Measurements from ENCODE around the gene SNRPB. TPM values are rescaled to one million over a fixed set of nuclear protein-coding genes. Genes with fewer than 3 reads are reported as not detected.
"Not testable (repeated sequence)": the region's sequence is repeated elsewhere in the genome, so short reads cannot be mapped to it uniquely, and the experiment has no call there.

Gene SNRPB
- 183 TPM for polyA plus RNA-seq (2013, experiment 1 of 2; ENCODE audit: insufficient read length)
- polyA plus RNA-seq (2013, experiment 2 of 2; ENCODE audit: insufficient read length), result 177 TPM

- peak; percentile 99 for DNase-seq
Measured at GRCh38 chr20:2470423-2471193, at the start of gene SNRPB. SNRPB (minus strand) TSS chr20:2470789; CDS start chr20:2470690, 99 bp downstream.

DNA sequence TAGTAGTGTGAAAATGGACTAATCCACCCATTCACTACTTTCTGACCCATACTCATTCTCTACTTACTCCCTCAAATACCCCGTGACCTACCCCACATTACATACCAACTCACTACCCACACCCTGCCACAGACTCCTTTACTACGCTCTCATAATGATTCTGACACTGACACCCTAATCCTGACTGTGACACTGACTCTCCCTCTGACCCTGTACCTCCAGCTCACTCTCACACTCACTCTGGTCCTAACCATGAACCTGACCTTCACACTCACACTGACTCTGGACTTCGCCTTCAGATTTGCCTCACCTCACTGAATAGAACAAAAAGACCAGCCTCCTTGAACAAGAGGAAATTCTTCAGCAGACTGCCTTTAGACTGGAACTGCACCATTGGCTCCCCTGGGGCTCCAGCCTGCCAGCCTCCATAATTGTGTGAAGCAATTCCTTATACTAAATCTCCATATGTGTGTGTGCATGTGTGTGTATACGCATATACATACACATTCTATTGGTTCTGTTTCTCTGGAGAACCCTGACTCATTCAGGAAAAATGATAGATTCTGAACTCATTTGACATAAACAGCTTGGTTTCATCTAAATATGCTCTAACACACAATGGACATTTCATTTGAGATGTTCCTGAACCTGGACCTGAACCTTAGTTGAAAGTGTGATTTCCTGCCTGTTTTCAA is 48.7 kb upstream of the SNRPB start:
- peak; percentile 90 for DNase-seq

- no peak for DNase-seq
Measured at GRCh38 chr20:2518558-2518957, 48.0 kb upstream of the SNRPB start.

DNA sequence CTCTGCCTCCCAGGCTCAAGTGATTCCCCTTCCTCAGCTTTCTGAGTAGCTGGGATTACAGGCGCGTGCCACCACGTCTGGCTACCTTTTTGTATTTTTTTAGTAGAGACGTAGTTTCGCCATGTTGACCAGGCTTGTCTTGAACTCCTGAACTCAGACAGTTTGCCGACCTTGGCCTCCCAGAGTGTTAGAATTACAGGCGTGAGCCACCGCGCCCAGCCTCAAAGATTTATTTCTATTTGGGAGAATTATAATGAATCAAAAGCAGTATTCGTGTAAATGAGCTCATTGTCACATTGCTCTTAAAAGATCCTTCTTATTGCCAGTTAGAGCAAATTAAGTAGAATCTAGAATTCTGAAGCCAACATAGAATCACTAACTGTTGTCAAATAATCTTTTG is 47.5 kb upstream of the SNRPB start:
- DNase-seq, result no peak

GRCh38 chr20:2516399-2516798 is 45.8 kb upstream of the SNRPB start:
- DNase-seq, result no peak

DNA sequence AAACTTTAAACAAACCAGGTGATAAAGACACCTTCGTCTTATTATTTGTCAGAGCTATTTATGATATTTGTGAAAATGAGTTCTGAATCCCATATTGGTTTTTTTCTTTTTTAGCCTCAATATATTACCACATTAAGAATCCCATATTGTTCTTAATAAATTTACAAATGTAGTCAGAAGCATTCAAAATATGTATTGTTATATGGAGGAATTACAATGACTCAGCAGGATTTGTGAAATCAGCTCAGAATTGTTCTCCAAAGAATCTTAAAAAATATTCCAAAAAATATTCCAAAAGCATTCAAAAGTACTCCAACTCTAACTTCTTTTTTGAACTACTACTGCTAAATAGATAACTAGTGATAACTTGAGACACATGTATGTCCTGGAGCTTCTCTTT is 44.6 kb upstream of the SNRPB start:
- peak; percentile 32 for DNase-seq

- DNase-seq, result no peak
Measured at GRCh38 chr20:2509794-2510193, 39.2 kb upstream of the SNRPB start.

GRCh38 chr20:2509468-2509781 is 38.8 kb upstream of the SNRPB start:
- peak; percentile 44 for DNase-seq

DNA sequence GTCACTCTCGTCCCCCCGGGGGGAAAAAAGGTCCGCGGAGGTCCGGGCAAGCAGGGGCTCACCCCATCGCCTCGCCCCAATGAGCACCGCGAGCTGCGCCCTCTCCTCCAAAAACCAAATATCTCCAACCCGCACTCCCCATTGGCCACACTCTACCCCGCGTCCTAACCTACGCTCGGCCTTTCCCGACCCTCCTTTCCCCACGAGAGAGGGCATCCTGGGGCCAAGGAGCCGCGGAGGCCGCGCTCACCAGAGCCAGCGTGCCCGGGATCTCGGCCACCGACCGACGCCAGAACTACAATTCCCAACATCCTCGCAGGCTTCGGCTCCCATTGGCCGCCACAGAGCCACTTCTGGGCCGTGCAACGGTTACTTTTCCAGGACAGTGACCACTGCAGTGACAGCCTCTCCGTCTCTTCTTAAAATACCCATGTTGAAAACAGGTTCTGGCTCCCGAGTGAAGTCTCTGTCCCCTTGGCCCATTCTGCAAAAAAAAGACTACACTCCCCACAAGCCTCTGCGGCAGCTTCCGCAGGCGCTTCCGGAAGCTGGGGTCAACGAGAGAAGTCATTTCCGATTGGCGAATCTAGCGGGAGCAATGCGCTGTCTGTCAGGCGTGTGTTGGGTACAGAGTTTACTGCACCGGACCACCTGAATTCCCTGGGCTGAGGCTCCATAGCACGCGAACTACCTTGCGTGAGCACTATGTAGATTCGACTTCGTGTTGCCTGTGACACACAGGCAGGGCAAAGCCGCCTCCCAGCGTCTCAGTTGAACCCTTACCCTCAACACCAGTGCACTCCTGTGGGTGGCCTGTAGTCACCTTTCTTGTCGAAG is 38.3 kb upstream of the SNRPB start, which contains the start of gene ZNF343:
Gene ZNF343, minus strand, starts transcription at position 285 of the 837 bp plus-strand sequence. CDS start 15,020 bp downstream, outside the sequence.
- DNase-seq, result peak; percentile 83

GRCh38 chr20:2507875-2508630 is 37.5 kb upstream of the SNRPB start:
- peak; percentile 35 for DNase-seq

- DNase-seq, result peak; percentile 26
Measured at GRCh38 chr20:2507464-2507863, 36.9 kb upstream of the SNRPB start.

DNA sequence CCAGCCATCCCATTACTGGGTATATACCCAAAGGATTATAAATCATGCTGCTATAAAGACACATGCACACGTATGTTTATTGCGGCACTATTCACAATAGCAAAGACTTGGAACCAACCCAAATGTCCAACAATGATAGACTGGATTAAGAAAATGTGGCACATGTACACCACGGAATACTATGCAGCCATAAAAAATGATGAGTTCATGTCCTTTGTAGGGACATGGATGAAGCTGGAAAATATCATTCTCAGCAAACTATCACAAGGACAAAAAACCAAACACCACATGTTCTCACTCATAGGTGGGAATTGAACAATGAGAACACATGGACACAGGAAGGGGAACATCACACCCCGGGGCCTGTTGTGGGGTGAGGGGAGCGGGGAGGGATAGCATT is 35.8 kb upstream of the SNRPB start:
- DNase-seq, result not testable (repeated sequence)

- not testable (repeated sequence) for DNase-seq
Measured at GRCh38 chr20:2504803-2505202, 34.2 kb upstream of the SNRPB start.

DNA sequence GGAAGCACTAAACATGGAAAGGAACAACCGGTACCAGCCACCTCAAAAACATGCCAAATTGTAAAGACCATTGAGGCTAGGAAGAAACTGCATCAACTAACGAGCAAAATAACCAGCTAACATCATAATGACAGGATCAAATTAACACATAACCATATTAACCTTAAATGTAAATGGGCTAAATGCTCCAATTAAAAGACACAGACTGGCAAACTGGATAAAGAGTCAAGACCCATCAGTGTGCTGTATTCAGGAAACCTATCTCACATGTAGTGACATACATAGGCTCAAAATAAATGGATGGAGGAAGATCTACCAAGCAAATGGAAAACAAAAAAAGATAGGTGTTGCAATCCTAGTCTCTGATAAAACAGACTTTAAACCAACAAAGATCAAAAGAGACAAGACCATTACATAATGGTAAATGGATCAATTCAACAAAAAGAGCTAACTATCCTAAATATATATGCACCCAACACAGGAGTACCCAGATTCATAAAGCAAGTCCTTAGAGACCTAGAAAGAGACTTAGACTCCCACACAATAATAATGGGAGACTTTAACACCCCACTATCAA is 32.3 kb upstream of the SNRPB start:
- DNase-seq, result not testable (repeated sequence)

GRCh38 chr20:2485661-2486060 is 15.1 kb upstream of the SNRPB start:
- DNase-seq, result no peak

- DNase-seq, result no peak
Measured at GRCh38 chr20:2485080-2485479, 14.5 kb upstream of the SNRPB start.

DNA sequence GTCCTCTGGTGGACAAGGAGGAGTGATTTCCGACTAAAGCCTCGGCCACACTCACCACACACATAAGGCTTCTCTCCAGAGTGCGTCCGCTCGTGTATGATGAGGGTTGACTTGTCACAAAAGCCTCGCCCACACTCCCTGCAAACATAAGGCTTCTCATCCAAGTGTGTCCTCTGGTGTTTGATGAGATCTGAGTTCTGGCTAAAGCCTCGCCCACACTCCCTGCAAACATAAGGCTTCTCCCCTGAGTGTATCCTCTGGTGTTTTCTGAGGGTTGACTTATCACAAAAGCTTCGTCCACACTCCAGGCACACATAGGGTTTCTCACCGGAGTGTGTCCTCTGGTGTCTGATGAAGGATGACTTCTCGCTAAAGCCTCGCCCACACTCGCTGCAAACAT is 12.9 kb upstream of the SNRPB start:
- DNase-seq, result no peak

- no peak for DNase-seq
Measured at GRCh38 chr20:2480381-2480780, 9.8 kb upstream of the SNRPB start.

DNA sequence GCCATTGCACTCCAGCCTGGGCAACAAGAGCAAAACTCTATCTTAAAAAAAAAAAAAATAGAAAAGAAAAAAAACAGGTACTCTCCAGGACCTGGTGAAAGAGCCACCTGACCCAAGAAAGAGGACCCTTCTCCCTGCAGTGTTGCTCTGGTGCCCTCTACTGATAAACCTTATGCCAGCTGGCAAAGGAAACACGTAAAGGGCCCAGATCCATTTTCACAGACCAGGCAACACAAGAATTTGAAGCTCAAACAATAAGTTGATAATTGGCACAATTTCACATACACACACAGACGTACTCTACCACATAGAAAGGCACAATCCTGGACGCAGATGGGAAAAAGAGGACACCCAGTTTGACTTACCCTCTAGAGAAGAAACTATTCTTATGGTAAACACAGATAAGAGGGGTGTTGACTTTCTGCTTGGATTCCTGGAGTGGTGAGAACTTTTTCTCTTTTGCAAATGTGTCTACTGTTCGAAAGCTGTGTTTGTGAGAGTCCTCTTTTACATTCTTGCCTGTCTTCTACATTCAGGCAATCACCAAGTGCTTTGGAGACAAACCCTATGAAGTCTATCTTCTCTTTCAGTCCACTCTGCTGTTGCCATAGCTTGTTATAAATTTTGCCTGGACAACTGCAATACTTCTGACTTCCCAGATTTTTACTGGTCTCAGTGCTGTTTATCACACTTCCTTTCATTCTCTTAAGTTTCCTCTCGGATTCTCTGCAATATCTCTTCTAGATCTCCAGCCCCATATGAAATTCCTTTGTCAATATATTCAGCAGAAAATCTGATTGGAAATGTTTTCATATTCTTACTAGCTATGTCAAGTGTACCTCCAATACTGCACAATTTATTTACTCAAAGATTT is 6.4 kb upstream of the SNRPB start:
- no peak for DNase-seq

DNA sequence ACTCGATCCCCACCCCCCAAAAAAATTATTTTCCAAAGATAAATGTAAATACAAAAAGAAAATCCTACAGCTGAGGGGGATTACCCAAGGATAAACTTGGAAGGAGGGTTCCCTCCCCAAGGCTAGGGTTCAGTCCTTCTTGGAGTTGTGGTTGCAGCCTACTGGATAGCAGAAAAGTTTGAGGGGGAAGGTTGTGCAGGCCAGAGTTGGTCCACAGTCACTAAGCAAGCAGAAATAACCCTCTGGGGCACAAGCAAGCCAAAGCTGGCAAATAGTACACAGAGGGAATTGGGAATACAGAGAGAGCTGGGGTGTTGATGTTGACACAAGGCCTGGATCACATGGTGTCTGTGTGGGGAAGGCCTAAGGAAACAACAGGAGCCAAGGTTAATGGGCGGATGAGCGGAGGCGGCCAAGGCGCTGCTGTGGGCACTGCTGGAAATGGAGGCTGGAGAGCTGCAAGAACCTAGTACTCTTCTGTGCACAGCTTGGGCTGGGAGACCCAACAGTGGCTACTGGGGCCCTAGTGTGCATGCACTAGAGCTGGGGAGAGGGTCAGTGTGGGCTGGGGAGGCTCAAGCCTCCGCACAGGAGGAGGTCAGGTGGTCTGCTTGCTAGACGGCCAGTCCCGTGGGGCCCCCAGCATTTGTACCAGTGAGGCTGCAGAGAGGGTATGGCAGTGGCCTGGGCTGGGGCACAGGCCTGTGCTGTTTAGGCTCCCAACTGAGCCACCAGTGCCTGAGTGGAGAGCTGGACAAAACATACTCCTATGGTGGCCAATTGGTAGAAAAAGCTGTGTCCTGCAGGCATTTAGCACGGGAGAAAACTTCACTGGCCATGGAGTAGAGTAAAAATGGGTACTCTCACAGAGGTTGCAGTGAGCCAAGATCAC is 5.5 kb upstream of the SNRPB start:
- DNase-seq, result no peak
